ENCODE data around the gene KIAA0319L.
"Not testable (repeated sequence)": the region's sequence is repeated elsewhere in the genome, so short reads cannot be mapped to it uniquely, and the experiment has no call there.

- not testable (repeated sequence) for TF ChIP-seq CTCF, POLR2AphosphoS5 (IDR thresholded peaks at IDR 0.05)
Observed at GRCh38 chr1:35585805-35586204, 28.6 kb upstream of the KIAA0319L start.

Data from transverse colon (tissue), 4 donors.